ENCODE measurements around the gene LMCD1.

Gene LMCD1

GRCh38 chr3:8494327-8494726 lies 7.3 kb upstream of the LMCD1 start:
- H3K36me3 ChIP-seq (ENCODE audit: control insufficient read depth, low read depth, low read length), result no peaks in the 10 kb centered on the region
- H3K9ac ChIP-seq (ENCODE audit: low read length), result no peak overlapping the region
- peaks cover 27% of the 10 kb centered on the region for H3K4me1 ChIP-seq (ENCODE audit: control insufficient read depth, low read depth, low read length)
- H3K4me3 ChIP-seq (ENCODE audit: low read length), result no peak overlapping the region
- no peaks in the 10 kb centered on the region for H3K27me3 ChIP-seq (ENCODE audit: control insufficient read depth, insufficient read depth, low read length)
- no peaks in the 10 kb centered on the region for H3K9me3 ChIP-seq (ENCODE audit: control insufficient read depth, low read depth, low read length)
- no peak overlapping the region for H3K27ac ChIP-seq (ENCODE audit: low read length)

GRCh38 chr3:8497582-8497981 lies 4.0 kb upstream of the LMCD1 start:
- H3K9me3 ChIP-seq (ENCODE audit: control insufficient read depth, low read depth, low read length), result no peaks in the 10 kb centered on the region
- H3K36me3 ChIP-seq (ENCODE audit: control insufficient read depth, low read depth, low read length), result no peaks in the 10 kb centered on the region
- H3K9ac ChIP-seq (ENCODE audit: low read length), result no peak overlapping the region
- H3K4me1 ChIP-seq (ENCODE audit: control insufficient read depth, low read depth, low read length), result peaks cover 40% of the 10 kb centered on the region
- no peak overlapping the region for H3K4me3 ChIP-seq (ENCODE audit: low read length)
- no peak overlapping the region for H3K27ac ChIP-seq (ENCODE audit: low read length)
- no peaks in the 10 kb centered on the region for H3K27me3 ChIP-seq (ENCODE audit: control insufficient read depth, insufficient read depth, low read length)

GRCh38 chr3:8499181-8499611 lies 2.4 kb upstream of the LMCD1 start:
- peak overlapping the region; percentile 21 for H3K9ac ChIP-seq (ENCODE audit: low read length)

GRCh38 chr3:8500319-8500988 lies 1.2 kb upstream of the LMCD1 start:
- H3K36me3 ChIP-seq (ENCODE audit: control insufficient read depth, low read depth, low read length), result no peaks in the 10 kb centered on the region
- H3K4me3 ChIP-seq (ENCODE audit: low read length), result no peak overlapping the region
- no peaks in the 10 kb centered on the region for H3K9me3 ChIP-seq (ENCODE audit: control insufficient read depth, low read depth, low read length)
- no peak overlapping the region for H3K9ac ChIP-seq (ENCODE audit: low read length)
- no peaks in the 10 kb centered on the region for H3K27me3 ChIP-seq (ENCODE audit: control insufficient read depth, insufficient read depth, low read length)
- H3K4me1 ChIP-seq (ENCODE audit: control insufficient read depth, low read depth, low read length), result peaks cover 39% of the 10 kb centered on the region
- H3K27ac ChIP-seq (ENCODE audit: low read length), result peak overlapping the region; percentile 1

More at GRCh38 chr3:8499181-8499611, 2.4 kb upstream of the LMCD1 start:
- H3K36me3 ChIP-seq (ENCODE audit: control insufficient read depth, low read depth, low read length), result no peaks in the 10 kb centered on the region
- peak overlapping the region; percentile 65 for H3K27ac ChIP-seq (ENCODE audit: low read length)
- H3K4me3 ChIP-seq (ENCODE audit: low read length), result no peak overlapping the region
- H3K27me3 ChIP-seq (ENCODE audit: control insufficient read depth, insufficient read depth, low read length), result no peaks in the 10 kb centered on the region
- H3K9me3 ChIP-seq (ENCODE audit: control insufficient read depth, low read depth, low read length), result no peaks in the 10 kb centered on the region
- peaks cover 43% of the 10 kb centered on the region for H3K4me1 ChIP-seq (ENCODE audit: control insufficient read depth, low read depth, low read length)

- Histone ChIP-seq H3K27me3 (ENCODE audit: control insufficient read depth, insufficient read depth, low read length) (no peaks in the 10 kb centered on the region), H3K27ac (ENCODE audit: low read length) (peak overlapping the region; percentile 11), H3K9me3 (ENCODE audit: control insufficient read depth, low read depth, low read length) (no peaks in the 10 kb centered on the region), H3K4me3 (ENCODE audit: low read length) (peak overlapping the region; percentile 53), H3K36me3 (ENCODE audit: control insufficient read depth, low read depth, low read length) (no peaks in the 10 kb centered on the region), H3K4me1 (ENCODE audit: control insufficient read depth, low read depth, low read length) (peaks cover 39% of the 10 kb centered on the region), H3K9ac (ENCODE audit: low read length) (peak overlapping the region; percentile 49)
Observed at GRCh38 chr3:8500989-8501370, 643 bp upstream of the LMCD1 start.

DNA sequence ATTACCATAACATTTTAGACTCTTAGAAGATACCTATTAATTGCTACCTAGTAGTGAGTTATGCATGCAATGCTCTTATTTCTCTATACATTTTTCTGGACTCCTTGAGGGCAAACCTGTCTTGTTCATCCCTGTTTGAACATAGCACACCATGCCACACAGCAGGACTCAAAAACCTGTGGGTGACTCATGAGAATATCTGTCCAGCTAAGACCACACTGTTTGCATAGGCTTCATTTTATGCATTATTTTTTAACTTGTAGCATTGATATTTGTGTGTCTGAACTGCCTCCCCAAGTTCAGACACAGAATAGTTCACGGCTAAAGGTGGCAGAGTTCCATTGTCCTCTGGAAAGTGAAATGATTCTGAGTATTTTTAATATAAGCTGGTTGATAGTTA lies 1.8 kb downstream of the LMCD1 start:
- Histone ChIP-seq H3K9ac (ENCODE audit: low read length) (no peak overlapping the region), H3K27ac (ENCODE audit: low read length) (no peak overlapping the region), H3K4me1 (ENCODE audit: control insufficient read depth, low read depth, low read length) (peaks cover 30% of the 10 kb centered on the region), H3K27me3 (ENCODE audit: control insufficient read depth, insufficient read depth, low read length) (no peaks in the 10 kb centered on the region), H3K4me3 (ENCODE audit: low read length) (no peak overlapping the region), H3K36me3 (ENCODE audit: control insufficient read depth, low read depth, low read length) (no peaks in the 10 kb centered on the region), H3K9me3 (ENCODE audit: control insufficient read depth, low read depth, low read length) (no peaks in the 10 kb centered on the region)

DNA sequence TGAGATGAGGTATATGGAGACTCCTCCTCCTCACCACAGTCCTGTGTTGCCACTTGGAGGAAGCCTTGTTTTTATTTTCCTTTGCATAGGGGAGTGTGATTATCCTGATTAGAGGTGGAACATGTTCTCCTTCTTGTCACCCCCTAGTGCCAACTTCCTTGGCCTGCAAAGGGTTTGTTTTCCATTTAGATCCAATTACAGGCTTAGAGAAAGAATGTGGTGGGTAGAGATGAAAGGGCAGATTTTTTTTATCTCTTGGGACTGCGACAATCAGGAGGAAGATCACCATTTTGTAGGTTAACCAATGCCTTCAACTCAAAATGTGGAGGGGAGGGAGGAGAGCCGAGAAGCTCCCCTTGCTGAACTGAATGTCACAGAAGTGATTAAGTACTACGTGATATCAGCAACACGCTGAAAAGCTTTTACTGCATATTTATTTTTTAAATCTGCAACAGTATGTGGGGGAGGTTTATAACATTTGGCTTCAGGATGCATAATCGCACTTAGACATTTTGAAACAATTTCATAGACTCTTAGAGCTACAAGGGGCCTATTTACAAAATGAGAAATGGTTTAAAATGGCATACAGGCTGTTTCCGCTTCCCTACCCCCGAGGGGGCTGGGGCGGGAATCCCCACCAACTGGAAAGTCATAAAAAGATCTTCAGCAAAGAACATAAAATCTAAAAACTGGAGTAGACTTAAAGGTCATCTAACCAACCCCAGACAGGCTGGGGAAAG lies 2.4 kb downstream of the LMCD1 start:
- H3K4me3 ChIP-seq (ENCODE audit: low read length), result no peak overlapping the region
- H3K4me1 ChIP-seq (ENCODE audit: control insufficient read depth, low read depth, low read length), result peaks cover 24% of the 10 kb centered on the region
- H3K27me3 ChIP-seq (ENCODE audit: control insufficient read depth, insufficient read depth, low read length), result no peaks in the 10 kb centered on the region
- H3K9me3 ChIP-seq (ENCODE audit: control insufficient read depth, low read depth, low read length), result no peaks in the 10 kb centered on the region
- H3K27ac ChIP-seq (ENCODE audit: low read length), result no peak overlapping the region
- no peaks in the 10 kb centered on the region for H3K36me3 ChIP-seq (ENCODE audit: control insufficient read depth, low read depth, low read length)
- no peak overlapping the region for H3K9ac ChIP-seq (ENCODE audit: low read length)

DNA sequence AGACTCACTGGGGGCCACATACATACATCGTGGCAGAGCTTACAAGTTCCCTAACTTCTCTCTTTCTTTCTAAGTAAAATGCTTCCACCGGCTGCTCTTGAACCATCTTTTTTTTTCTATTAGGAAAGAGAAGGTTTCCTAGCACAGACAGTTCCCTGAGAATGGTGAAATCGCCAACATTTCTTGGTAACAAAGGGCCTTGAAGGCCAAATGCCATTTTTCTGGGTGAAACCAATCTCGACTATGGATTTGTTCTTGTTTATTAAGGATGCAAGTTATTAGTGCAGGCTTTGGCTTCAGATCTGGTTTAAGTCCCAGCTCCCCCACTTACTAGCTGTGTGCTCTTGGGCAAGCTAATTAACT lies 3.0 kb downstream of the LMCD1 start:
- no peak overlapping the region for H3K9ac ChIP-seq (ENCODE audit: low read length)
- no peaks in the 10 kb centered on the region for H3K36me3 ChIP-seq (ENCODE audit: control insufficient read depth, low read depth, low read length)
- no peak overlapping the region for H3K27ac ChIP-seq (ENCODE audit: low read length)
- no peaks in the 10 kb centered on the region for H3K9me3 ChIP-seq (ENCODE audit: control insufficient read depth, low read depth, low read length)
- H3K4me1 ChIP-seq (ENCODE audit: control insufficient read depth, low read depth, low read length), result peaks cover 19% of the 10 kb centered on the region
- no peaks in the 10 kb centered on the region for H3K27me3 ChIP-seq (ENCODE audit: control insufficient read depth, insufficient read depth, low read length)
- H3K4me3 ChIP-seq (ENCODE audit: low read length), result no peak overlapping the region

- Histone ChIP-seq H3K27me3 (ENCODE audit: control insufficient read depth, insufficient read depth, low read length) (no peaks in the 10 kb centered on the region), H3K9ac (ENCODE audit: low read length) (no peak overlapping the region), H3K27ac (ENCODE audit: low read length) (no peak overlapping the region), H3K4me3 (ENCODE audit: low read length) (no peak overlapping the region), H3K36me3 (ENCODE audit: control insufficient read depth, low read depth, low read length) (no peaks in the 10 kb centered on the region), H3K9me3 (ENCODE audit: control insufficient read depth, low read depth, low read length) (no peaks in the 10 kb centered on the region), H3K4me1 (ENCODE audit: control insufficient read depth, low read depth, low read length) (peaks cover 13% of the 10 kb centered on the region)
Observed at GRCh38 chr3:8505621-8506020, 4.0 kb downstream of the LMCD1 start.

- Histone ChIP-seq H3K9ac (ENCODE audit: low read length) (no peak overlapping the region), H3K9me3 (ENCODE audit: control insufficient read depth, low read depth, low read length) (no peaks in the 10 kb centered on the region), H3K4me3 (ENCODE audit: low read length) (no peak overlapping the region), H3K27ac (ENCODE audit: low read length) (no peak overlapping the region), H3K27me3 (ENCODE audit: control insufficient read depth, insufficient read depth, low read length) (no peaks in the 10 kb centered on the region), H3K36me3 (ENCODE audit: control insufficient read depth, low read depth, low read length) (no peaks in the 10 kb centered on the region), H3K4me1 (ENCODE audit: control insufficient read depth, low read depth, low read length) (peaks cover 9% of the 10 kb centered on the region)
Observed at GRCh38 chr3:8506571-8507061, 5.0 kb downstream of the LMCD1 start.

DNA sequence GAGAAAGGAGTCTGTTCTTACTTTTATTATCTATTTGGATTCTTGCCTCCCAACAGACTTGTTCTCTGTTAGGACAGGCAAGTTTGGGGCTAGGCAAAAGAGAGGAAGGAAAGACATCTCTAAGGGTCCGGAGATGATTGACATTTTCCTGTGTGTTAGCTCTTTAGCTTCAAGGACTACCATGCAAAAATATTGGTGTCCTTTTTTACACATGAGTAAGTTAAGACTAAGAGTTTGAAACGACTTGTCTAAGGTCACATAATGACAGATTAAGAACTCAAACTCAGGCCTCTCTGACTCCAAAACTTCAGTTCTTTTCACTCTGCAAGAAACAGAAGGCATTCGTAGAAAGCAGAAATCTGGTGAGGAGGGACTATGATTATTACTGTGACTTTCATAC lies 5.9 kb downstream of the LMCD1 start:
- H3K27ac ChIP-seq (ENCODE audit: low read length), result no peak overlapping the region
- no peak overlapping the region for H3K4me3 ChIP-seq (ENCODE audit: low read length)
- no peaks in the 10 kb centered on the region for H3K36me3 ChIP-seq (ENCODE audit: control insufficient read depth, low read depth, low read length)
- H3K9me3 ChIP-seq (ENCODE audit: control insufficient read depth, low read depth, low read length), result no peaks in the 10 kb centered on the region
- H3K27me3 ChIP-seq (ENCODE audit: control insufficient read depth, insufficient read depth, low read length), result no peaks in the 10 kb centered on the region
- peaks cover 9% of the 10 kb centered on the region for H3K4me1 ChIP-seq (ENCODE audit: control insufficient read depth, low read depth, low read length)
- H3K9ac ChIP-seq (ENCODE audit: low read length), result no peak overlapping the region

DNA sequence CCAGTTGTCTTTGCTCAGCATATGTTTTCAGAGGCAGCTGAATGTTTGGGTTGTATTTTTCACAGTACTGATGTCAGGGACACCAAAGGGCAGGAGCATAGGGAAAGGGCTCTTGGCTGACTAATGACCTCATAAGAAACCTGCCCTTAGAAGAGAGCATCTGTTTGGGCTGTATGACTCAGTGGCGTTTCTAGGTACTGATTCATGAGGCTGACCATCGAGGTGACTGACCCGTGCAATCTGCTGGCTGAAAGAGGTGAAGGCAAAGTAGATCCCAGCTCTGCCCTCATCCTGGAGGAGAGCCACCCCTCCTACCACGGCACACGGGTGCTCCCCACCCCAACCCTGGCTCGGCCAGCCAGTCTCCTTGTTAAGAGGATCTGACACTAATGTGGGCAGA lies 8.3 kb downstream of the LMCD1 start:
- H3K27ac ChIP-seq (ENCODE audit: low read length), result no peak overlapping the region
- no peak overlapping the region for H3K4me3 ChIP-seq (ENCODE audit: low read length)
- no peaks in the 10 kb centered on the region for H3K9me3 ChIP-seq (ENCODE audit: control insufficient read depth, low read depth, low read length)
- no peaks in the 10 kb centered on the region for H3K27me3 ChIP-seq (ENCODE audit: control insufficient read depth, insufficient read depth, low read length)
- H3K36me3 ChIP-seq (ENCODE audit: control insufficient read depth, low read depth, low read length), result no peaks in the 10 kb centered on the region
- no peaks in the 10 kb centered on the region for H3K4me1 ChIP-seq (ENCODE audit: control insufficient read depth, low read depth, low read length)
- no peak overlapping the region for H3K9ac ChIP-seq (ENCODE audit: low read length)

All from iPS-18a (cell line).